Gastroesophageal sphincter (tissue), 4 donors: ENCODE results near the gene RNF123. TPM values are rescaled to one million over a fixed set of nuclear protein-coding genes. Genes with fewer than 3 reads are reported as not detected.
"Not testable (repeated sequence)": the region's sequence is repeated elsewhere in the genome, so short reads cannot be mapped to it uniquely, and the experiment has no call there.

ENCODE experiments used
- ATAC-seq: fragments of 150-250 bp; one replicate; pipeline ENCODE4 v1.9.1; 2016; ENCODE audit warnings: mild to moderate bottlenecking, moderate library complexity
- H3K27ac ChIP-seq, 4 donors: fragments of 200-600 bp; sonication (generic) in 3 of 4; 1 replicate in 3 of 4; 2 replicates in 1 of 4; pipeline ENCODE4 v1.5.1; 2016 to 2019
- H3K27me3 ChIP-seq: fragments of 200-600 bp; sonication (generic); one replicate; pipeline ENCODE4 v1.5.1; 2019
- H3K36me3 ChIP-seq, 2 donors: fragments of 200-600 bp; sonication (generic); one replicate each; pipeline ENCODE4 v1.5.1; 2019; ENCODE audit warnings: control low read depth in 1 of 2
- H3K4me1 ChIP-seq, 3 donors: fragments of 200-600 bp; sonication (generic); 1 replicate in 2 of 3; 2 replicates in 1 of 3; pipeline ENCODE4 v1.5.1; 2016 to 2019; ENCODE audit warnings: control low read depth in 2 of 3
- H3K4me3 ChIP-seq, 2 donors: fragments of 200-600 bp; sonication (generic); one replicate each; pipeline ENCODE4 v1.5.1; 2019; ENCODE audit warnings: mild to moderate bottlenecking in 1 of 2, moderate library complexity in 1 of 2
- H3K9me3 ChIP-seq, 3 donors: fragments of 200-600 bp; sonication (generic); one replicate each; pipeline ENCODE4 v1.5.1; 2017 to 2019; ENCODE audit warnings: control low read depth in 2 of 3
- EP300 ChIP-seq: sonication (generic); formaldehyde crosslinking; IDR thresholded peaks from one replicate; pipeline ENCODE4 v1.6.1; 2017; ENCODE audit warnings: antibody characterized with exemption, mild to moderate bottlenecking
- POLR2A ChIP-seq, 2 donors: fragments of 450-650 bp; IDR thresholded peaks; one replicate each; pipeline ENCODE4 v1.6.1; 2017; ENCODE audit warnings: antibody characterized with exemption in 2 of 2, mild to moderate bottlenecking in 2 of 2, moderate library complexity in 1 of 2
- POLR2AphosphoS5 ChIP-seq: sonication (generic); formaldehyde crosslinking; IDR thresholded peaks from one replicate; pipeline ENCODE4 v1.6.1; 2017; ENCODE audit warnings: antibody characterized with exemption
- WGBS, 2 donors: methylation state at CpG; one replicate each; pipeline ENCODE4 v1.1.5; 2018; ENCODE audit warnings: low coverage in 1 of 2; 5-methylcytosine and 5-hydroxymethylcytosine counted together
- total RNA-seq, 4 donors: library from RNA; depleted of rRNA; stranded (reverse); fragments of >200 nt; gene quantifications; one replicate each; pipeline ENCODE4 v1.1.0, GENCODE V29; 2016
- TF ChIP-seq, protein P1 (sequence below), 4 experiments: fragments of 200-600 bp in 2 of 4; fragments of 450-650 bp in 2 of 4; sonication (generic) in 1 of 4; IDR thresholded peaks; one replicate each; pipeline ENCODE4 v1.5.1; 2017 to 2019; ENCODE audit warnings: antibody characterized with exemption in 4 of 4, mild to moderate bottlenecking in 2 of 4, moderate library complexity in 2 of 4

The RNF123 gene
- total RNA-seq, 4 donors from 2014 or later: 18.5 to 31.2 (median 21.8) TPM

- Histone ChIP-seq H3K4me1 (peaks cover 0 to 48% (median 23%) of the 10 kb centered on the region in 3 donors), H3K27ac (peak overlapping the region in 3 of 4 donors; percentile 76 to 82 (median 80)), H3K4me3 (peak overlapping the region; percentile 50 to 98), H3K36me3 (peaks cover 0 to 20% of the 10 kb centered on the region in 2 donors), H3K27me3 (peaks cover 25% of the 10 kb centered on the region)
- ATAC-seq, H3K9me3 ChIP-seq: not testable (repeated sequence)
- no CpG with 5 or more reads among the region's 7 CpGs for WGBS, 2 donors
Observed at GRCh38 chr3:49688338-49689045, 865 bp upstream of the RNF123 start.

DNA sequence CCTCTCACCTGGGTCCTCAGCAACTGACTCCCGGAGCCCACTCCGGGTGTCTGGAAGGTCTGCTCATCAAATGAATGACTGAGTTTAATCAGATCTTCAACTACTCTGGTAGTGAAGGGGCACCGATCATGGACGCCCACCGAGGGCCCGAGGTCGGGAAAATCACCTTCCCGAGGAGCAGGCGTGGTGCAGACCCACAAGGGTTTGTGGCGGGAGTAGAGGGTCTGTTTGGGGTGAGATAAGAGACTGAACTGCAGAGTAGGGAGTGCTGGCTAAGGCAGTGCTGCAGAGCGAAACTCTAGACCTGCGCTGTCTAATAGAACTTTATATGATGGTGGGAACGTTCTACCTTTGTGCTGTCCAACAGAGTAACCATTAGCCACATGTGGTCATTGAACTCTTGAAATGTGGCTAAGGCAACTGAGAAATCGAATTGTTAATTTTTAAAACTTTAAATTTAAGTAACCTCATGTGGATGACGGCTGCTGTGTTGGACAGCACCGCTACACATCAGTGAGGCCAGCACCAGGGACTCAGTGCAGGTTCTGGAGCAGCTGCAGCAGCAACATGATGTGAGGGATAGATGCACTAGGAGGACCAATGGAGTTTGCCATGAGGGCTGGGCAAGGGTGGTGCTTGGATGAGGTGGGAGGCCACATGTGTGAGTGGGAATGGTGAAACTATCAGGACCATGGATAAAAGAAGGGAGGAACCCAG, 709 bp downstream of the RNF123 start:
- WGBS, 2 donors: 15 to 19% methylated on average over 5 to 10 of the region's 16 CpGs
- Histone ChIP-seq H3K4me3 (peak overlapping the region; percentile 50 to 98), H3K27me3 (peaks cover 25% of the 10 kb centered on the region), H3K4me1 (peaks cover 0 to 48% (median 23%) of the 10 kb centered on the region in 3 donors), H3K27ac (peak overlapping the region in 3 of 4 donors; percentile 76 to 82 (median 80))
- ATAC-seq, H3K36me3 ChIP-seq, H3K9me3 ChIP-seq: not testable (repeated sequence)

- no CpG with 5 or more reads among the region's 3 CpGs for WGBS, 2 donors
- ATAC-seq, H3K36me3 ChIP-seq, H3K9me3 ChIP-seq, H3K27ac ChIP-seq, H3K4me3 ChIP-seq: not testable (repeated sequence)
- peaks cover 23% of the 10 kb centered on the region for H3K27me3 ChIP-seq
- H3K4me1 ChIP-seq: peaks cover 0 to 47% (median 23%) of the 10 kb centered on the region in 3 donors
Observed at GRCh38 chr3:49690856-49691255, 1.5 kb downstream of the RNF123 start.

DNA sequence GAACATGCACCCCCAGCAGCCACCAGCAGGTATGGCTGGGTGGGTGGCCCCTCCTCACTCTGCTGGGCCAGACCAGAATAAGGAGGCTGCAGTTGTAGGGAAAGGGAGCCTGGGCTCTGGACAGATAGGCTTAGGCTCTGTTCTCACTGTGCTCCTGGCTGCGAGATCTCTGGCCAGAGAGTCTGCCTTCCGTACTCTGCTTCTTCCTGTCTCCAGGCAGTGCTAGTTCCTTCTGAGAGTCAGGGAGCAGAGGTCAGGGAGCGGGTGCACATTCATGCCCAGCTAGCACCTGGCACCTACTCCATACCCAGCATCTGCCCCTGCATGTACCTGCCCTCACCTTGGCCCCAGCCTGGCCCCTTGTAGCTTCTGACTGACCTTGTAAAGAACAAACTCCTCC, 2.1 kb downstream of the RNF123 start:
- peaks cover 0 to 40% (median 23%) of the 10 kb centered on the region in 3 donors for H3K4me1 ChIP-seq
- 67% methylated on average over 2 of the region's 3 CpGs; no CpG with 5 or more reads in 1 of the 2 donors for WGBS, 2 donors
- not testable (repeated sequence) for H3K36me3 ChIP-seq, H3K4me3 ChIP-seq, H3K27ac ChIP-seq, H3K9me3 ChIP-seq, ATAC-seq
- H3K27me3 ChIP-seq: peaks cover 17% of the 10 kb centered on the region

DNA sequence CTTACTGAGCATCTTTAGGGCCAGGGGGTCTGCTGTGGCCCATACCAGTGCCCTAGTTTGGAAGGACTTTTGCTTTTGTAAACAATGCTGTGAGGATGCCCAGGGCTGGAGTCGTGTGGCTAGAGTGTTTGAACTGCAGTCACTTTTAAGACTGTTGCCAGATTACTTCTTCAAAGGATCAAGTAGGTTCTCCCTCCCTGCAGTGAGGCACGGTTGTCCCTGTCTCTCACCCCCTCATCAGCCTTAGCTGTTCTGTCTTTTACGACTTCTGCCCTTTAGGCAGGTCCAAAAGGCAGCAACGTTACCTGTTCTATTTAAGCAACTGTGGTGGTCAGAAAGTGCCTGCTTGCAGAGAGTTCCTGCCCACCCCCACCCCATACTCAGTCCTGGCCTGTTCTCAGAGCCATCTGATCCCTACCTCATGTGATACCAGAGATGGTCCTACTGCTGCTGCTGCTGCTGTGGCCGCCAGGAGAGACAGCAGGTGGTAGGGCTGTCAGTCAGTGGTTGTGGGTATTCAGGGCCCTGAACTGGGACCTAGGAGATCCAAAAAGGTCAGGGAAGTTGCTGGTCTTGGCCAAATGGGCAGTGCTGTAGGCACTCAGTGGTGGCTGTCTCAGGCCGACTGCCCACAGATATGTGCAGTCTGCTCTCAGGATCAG, 5.2 kb downstream of the RNF123 start:
- Histone ChIP-seq H3K36me3 (peaks cover 0 to 28% of the 10 kb centered on the region in 2 donors), H3K4me1 (peaks cover 0 to 23% (median 12%) of the 10 kb centered on the region in 3 donors)
- not testable (repeated sequence) for H3K4me3 ChIP-seq, ATAC-seq, H3K9me3 ChIP-seq, H3K27me3 ChIP-seq, H3K27ac ChIP-seq
- WGBS, 2 donors: 0 to 47% methylated on average over 1 to 4 of the region's 6 CpGs

DNA sequence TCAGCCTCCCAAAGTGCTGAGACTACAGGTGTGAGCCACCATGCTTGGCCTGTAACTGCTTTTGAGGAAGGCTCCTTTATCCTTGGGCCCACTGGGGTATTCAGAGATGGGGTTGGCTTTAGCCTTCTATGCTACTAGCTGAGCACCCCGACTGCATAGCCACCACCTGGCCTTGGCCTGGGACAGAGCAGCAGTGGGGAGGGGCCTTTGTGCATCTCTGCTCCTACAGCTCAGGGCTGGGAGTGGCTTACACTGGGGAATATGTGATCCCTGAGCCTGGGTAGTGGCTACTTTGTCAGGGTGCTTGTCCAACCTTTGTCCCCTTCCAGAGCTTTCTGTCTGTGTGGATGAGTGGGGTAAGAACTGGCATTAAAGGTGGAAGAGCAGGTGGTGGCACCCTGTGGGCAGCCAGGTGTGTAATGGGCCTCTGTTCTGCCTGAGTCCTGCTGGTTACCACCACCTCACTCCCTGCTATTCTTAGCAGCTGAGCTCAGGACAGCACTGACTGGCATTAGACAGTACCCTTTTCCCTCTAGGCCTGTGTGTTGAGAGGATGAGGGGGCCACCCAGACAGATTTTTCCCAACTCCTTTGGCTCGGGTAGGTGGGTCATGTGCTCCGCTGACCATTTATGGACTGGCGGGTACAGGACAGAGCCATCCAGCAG, 6.1 kb downstream of the RNF123 start:
- not testable (repeated sequence) for H3K27ac ChIP-seq, H3K27me3 ChIP-seq, ATAC-seq, H3K9me3 ChIP-seq, H3K4me3 ChIP-seq
- peaks cover 0 to 38% of the 10 kb centered on the region in 2 donors for H3K36me3 ChIP-seq
- WGBS, 2 donors: no CpG with 5 or more reads among the region's 4 CpGs
- H3K4me1 ChIP-seq: peaks cover 0 to 15% (median 9%) of the 10 kb centered on the region in 3 donors

DNA sequence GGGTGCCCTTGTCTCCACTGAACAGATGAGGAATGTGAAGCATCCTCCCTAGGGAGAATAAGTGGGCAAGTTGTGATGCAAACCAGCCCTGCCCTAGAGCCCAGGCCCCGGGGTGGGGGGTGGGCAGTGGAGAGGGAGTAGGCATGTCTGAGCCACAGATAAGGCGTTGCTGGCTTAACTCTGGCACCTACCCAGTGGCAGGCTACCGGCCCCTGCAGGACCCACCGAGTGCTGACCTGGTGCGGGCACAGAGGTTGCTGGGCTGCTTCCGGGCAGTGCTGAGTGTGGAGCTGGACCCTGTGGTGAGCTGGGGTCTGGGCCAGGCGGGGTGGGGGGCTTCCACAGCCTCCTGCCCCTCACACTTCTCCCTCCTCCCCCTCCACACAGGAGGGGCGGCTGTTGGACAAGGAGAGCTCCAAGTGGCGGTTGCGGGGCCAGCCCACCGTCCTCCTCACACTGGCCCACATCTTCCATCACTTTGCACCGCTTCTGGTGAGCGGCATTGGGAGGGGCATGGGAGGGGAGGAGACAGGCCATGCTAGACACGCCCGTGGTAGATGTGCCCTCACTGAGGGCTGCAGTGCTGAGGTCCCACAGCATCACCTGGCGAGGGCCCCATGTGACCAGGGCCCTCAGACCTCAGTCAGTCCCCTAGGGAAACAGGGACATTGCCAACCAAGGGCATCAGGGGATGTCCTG, 10.1 kb downstream of the RNF123 start:
- TF ChIP-seq, protein P1, sequence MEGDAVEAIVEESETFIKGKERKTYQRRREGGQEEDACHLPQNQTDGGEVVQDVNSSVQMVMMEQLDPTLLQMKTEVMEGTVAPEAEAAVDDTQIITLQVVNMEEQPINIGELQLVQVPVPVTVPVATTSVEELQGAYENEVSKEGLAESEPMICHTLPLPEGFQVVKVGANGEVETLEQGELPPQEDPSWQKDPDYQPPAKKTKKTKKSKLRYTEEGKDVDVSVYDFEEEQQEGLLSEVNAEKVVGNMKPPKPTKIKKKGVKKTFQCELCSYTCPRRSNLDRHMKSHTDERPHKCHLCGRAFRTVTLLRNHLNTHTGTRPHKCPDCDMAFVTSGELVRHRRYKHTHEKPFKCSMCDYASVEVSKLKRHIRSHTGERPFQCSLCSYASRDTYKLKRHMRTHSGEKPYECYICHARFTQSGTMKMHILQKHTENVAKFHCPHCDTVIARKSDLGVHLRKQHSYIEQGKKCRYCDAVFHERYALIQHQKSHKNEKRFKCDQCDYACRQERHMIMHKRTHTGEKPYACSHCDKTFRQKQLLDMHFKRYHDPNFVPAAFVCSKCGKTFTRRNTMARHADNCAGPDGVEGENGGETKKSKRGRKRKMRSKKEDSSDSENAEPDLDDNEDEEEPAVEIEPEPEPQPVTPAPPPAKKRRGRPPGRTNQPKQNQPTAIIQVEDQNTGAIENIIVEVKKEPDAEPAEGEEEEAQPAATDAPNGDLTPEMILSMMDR (IDR thresholded peaks at IDR 0.05): no peak
- no peak for TF ChIP-seq EP300
- TF ChIP-seq POLR2AphosphoS5: no peak
- no peak for TF ChIP-seq POLR2A (IDR thresholded peaks at IDR 0.05)
- no peaks in the 10 kb centered on the region for H3K27me3 ChIP-seq
- no peaks in the 10 kb centered on the region for H3K9me3 ChIP-seq
- no peak overlapping the region for H3K4me3 ChIP-seq
- H3K27ac ChIP-seq: no peak overlapping the region
- peaks cover 0 to 77% of the 10 kb centered on the region in 2 donors for H3K36me3 ChIP-seq
- no peak for ATAC-seq
- H3K4me1 ChIP-seq: peaks cover 0 to 6% (median 0%) of the 10 kb centered on the region in 3 donors
- WGBS, 2 donors: 20 to 80% methylated on average over 1 to 3 of the region's 16 CpGs
